A172 (cell line): ENCODE data around the gene UNC80. TPM values are rescaled to one million over a fixed set of nuclear protein-coding genes. Genes with fewer than 3 reads are reported as not detected.
"Not testable (repeated sequence)": the region's sequence is repeated elsewhere in the genome, so short reads cannot be mapped to it uniquely, and the experiment has no call there.

Source experiments
- DNase-seq: peaks from one replicate; pipeline ENCODE4 v3.0.0-alpha.2; 2015; ENCODE audit warnings: low spot score
- total RNA-seq: library from RNA; depleted of rRNA; stranded (reverse); fragments of >200 nt; shearing (Covaris generic); gene quantifications from 2 replicates; pipeline ENCODE4 v1.2.3, GENCODE V29; 2014; rRNA removed

UNC80 gene
- total RNA-seq = 0.02 TPM in 1 of 2 replicates, not detected in the other

GRCh38 chr2:209771474-209772289, at the start of gene UNC80:
TSS of gene UNC80 (plus strand) at chr2:209771832. CDS start at chr2:209772073, 241 bp downstream.
- peak; percentile 46 for DNase-seq

GRCh38 chr2:209726311-209726710, 45.3 kb upstream of the UNC80 start:
- no peak for DNase-seq

DNA sequence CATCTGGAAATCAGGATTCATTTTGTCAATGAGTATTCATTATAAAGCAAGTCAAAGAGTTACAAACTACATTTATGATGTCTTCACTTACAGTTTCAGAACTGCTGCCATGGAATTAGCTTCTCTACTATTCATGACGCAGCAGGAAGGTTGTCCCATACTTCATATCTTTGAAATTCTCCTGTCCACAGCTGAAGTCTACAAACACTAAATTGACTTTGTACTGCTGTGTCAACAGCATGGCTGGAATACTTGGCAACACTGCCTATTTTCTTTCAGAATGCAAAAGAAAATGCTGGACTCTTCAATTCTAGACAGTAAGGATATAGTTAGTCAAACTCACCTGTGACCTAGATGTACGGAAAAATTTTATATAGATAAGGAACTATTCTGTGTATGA, 44.6 kb upstream of the UNC80 start:
- no peak for DNase-seq

GRCh38 chr2:209734805-209735204, 36.8 kb upstream of the UNC80 start:
- no peak for DNase-seq

- no peak for DNase-seq
Measured at GRCh38 chr2:209741953-209742352, 29.7 kb upstream of the UNC80 start.

GRCh38 chr2:209753020-209753419, 18.6 kb upstream of the UNC80 start:
- DNase-seq = no peak

GRCh38 chr2:209757163-209757562, 14.5 kb upstream of the UNC80 start:
- DNase-seq = no peak

DNA sequence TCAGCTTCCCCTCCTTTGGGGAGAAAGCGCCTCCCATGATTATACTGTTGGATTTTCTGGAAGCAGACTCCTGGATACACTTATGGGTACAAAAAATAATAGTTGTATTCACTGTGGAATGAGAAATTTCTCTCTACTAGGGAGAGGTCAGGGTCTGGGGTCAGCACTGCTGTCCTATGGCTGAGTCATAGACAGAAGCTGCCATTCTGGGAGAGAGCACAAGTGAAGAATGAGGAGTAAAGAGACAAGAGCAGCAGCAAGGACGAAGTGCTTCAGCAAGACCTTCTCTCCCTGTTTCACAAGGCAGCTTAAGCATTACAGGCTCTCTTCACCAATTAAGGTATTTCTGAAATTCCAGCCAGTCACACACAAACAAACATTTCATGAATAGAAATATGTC, 10.1 kb upstream of the UNC80 start:
- DNase-seq = no peak

GRCh38 chr2:209762563-209762962, 9.1 kb upstream of the UNC80 start:
- DNase-seq = no peak

DNA sequence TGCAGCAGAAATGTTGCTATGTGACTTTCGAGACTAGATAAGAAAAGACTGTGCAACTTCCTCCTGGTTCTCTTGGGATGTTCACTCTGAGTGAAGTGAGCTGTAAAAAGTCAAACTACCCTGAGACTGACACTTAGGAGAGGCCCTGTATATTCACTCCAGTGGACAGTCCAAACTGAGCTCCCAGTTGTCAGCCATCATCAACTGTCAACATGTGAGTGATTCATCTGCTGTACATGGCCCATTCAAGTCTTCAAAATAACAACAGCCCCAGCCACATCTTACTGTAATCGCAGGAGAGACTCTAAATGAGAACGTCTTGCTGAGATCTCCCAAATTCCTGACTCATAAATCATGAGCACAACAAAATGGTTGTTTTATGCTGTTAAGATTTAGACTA, 8.5 kb upstream of the UNC80 start:
- no peak for DNase-seq

- DNase-seq = no peak
Measured at GRCh38 chr2:209766613-209767012, 5.0 kb upstream of the UNC80 start.

DNA sequence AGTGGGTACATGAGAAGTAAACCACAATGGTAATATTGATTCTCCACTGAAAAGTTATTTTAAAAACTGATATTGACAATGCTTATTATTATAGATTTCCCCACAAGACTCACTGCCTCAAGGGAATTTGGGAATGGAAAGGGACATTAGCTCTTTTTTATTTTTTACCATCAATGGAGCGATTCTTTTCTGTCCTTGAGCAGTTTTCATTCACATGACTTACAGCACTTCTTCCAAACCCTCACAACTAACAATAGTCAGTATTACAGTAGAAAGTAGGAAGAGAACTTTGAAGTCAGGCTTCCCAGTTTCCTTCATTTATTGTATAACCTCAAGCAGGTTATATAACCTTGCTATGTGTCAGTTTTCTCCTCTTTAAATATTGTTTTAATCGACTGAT, 4.3 kb upstream of the UNC80 start:
- no peak for DNase-seq

GRCh38 chr2:209768557-209768956, 3.1 kb upstream of the UNC80 start:
- DNase-seq = no peak

DNA sequence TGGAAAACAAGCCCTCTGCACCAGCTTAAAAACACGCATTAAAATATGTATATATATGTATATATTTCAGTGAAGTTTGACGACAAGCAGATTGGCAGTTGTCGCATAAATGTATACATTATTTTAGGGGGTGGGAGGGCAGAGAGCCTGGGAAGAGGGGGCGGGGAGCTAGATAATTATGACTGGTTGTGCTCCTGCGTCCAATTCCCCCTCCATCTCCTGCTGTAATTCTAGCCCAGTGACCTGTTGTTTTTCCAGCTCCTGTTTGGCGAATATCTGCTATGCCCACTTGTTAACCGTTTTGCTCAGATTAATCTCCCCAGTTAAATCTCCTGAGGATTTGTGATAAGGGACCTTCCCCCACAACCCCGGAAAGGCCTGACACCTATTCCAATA, 656 bp downstream of the UNC80 start:
- no peak for DNase-seq

DNA sequence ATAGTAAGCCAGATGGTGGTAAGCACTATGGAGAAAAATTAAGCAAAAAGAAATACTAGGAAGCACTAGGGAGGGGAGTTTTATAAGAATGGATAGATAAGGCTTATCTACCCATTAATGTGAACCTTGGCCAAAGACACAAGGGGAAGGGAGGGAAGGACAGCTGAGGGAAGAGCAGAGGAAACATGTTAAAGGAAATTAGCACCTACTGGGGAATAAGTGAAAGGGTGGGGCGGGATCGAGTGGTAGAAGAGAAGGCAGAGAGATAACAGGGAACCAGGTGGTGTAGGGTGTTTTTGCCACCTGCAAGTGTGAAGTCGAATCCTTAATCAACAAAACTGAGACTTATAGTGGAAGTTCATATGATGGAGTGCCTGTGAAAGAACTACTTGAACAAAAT, 1.7 kb downstream of the UNC80 start:
- DNase-seq = no peak

DNA sequence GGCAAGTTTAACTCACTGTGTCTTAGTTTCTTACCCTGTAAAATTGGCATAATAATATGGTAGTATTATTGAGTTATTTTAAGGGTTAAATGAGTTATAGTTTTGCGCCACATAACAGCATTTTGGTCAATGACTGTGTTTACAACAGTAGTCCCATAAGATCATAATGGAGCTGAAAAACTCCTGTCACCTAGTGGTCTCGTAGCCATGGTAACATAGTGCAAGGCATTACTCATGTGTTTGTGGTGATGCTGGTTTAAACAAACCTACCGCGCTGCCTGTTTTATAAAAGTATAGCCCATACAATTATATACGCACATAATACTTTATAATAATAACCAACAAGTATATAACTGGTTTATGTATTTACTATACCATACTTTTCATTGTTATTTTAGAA, 15.8 kb downstream of the UNC80 start:
- DNase-seq = no peak

GRCh38 chr2:209788925-209789324, 17.3 kb downstream of the UNC80 start:
- DNase-seq = no peak

- DNase-seq = no peak
Measured at GRCh38 chr2:209790066-209790728, 18.6 kb downstream of the UNC80 start.

GRCh38 chr2:209791151-209791550, 19.5 kb downstream of the UNC80 start:
- DNase-seq = no peak

GRCh38 chr2:209795425-209795824, 23.8 kb downstream of the UNC80 start:
- not testable (repeated sequence) for DNase-seq

- DNase-seq = no peak
Measured at GRCh38 chr2:209805351-209805750, 33.7 kb downstream of the UNC80 start.

- DNase-seq = no peak
Measured at GRCh38 chr2:209806318-209806717, 34.7 kb downstream of the UNC80 start.

DNA sequence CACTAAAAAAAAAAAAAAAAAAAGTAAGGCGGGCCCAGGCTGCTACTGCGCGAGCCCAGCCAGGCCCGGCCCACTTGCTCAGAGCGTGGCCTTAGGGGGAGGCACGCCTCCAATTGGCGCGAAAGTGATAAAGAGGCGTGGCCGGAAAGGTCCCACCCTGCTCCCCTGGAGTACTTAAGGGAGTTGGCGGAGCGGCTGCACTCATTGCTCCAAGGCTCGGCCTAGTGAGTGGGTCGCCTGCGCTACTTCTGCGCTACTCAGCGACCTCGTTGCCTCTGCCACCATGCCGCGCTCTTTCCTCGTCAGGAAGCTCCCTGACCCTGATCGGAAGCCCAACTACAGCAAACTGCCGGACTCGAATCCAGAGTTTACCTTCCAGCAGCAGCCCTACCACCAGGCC, 36.9 kb downstream of the UNC80 start:
- DNase-seq = no peak
